Psoas muscle (tissue), 8 donors: ENCODE results near the gene KCNH6. TPM values are rescaled to one million over a fixed set of nuclear protein-coding genes. Genes with fewer than 3 reads are reported as not detected.

Experiments
- ATAC-seq, 4 donors: fragments of 200-7000 bp; cut with Tn5 transposase; one replicate each; pipeline ENCODE4 v1.9.1; 2020; ENCODE audit warnings: moderate library complexity in 3 of 4, mild to moderate bottlenecking in 2 of 4
- DNase-seq, 2 donors: peaks; one replicate each; pipeline ENCODE4 v3.0.0-alpha.2; 2020
- H3K27ac ChIP-seq: fragments of 200-600 bp; one replicate; pipeline ENCODE4 v1.8.0; 2022
- H3K27me3 ChIP-seq, 3 donors: fragments of 200-600 bp in 1 of 3; one replicate each; pipeline versions ENCODE4 v1.6.1 to v1.8.0; 2013 to 2022; ENCODE audit warnings: low read length in 2 of 3, mild to moderate bottlenecking in 2 of 3, moderate library complexity in 1 of 3; ENCODE audit not compliant: insufficient read depth in 3 of 3
- H3K36me3 ChIP-seq, 2 donors: fragments of 200-600 bp in 1 of 2; one replicate each; pipeline versions ENCODE4 v1.6.1 to v1.8.0; 2013 to 2022; ENCODE audit warnings: low read depth in 1 of 2, mild to moderate bottlenecking in 1 of 2, moderate library complexity in 1 of 2; ENCODE audit not compliant: insufficient read depth in 1 of 2
- H3K4me1 ChIP-seq: fragments of 200-600 bp; one replicate; pipeline ENCODE4 v1.8.0; 2022
- H3K4me3 ChIP-seq: fragments of 200-600 bp; one replicate; pipeline ENCODE4 v1.8.0; 2022; ENCODE audit warnings: mild to moderate bottlenecking
- H3K9me3 ChIP-seq: fragments of 200-600 bp; one replicate; pipeline ENCODE4 v1.8.0; 2022
- whole genome bisulfite sequencing, 3 donors: extraction: QIAGEN DNeasy Blood & Tissue Kit; methylation state at CpG; one replicate each; pipeline versions ENCODE4 v1.1.6 to v1.1.7; 2013; 5-methylcytosine and 5-hydroxymethylcytosine counted together
- intact Hi-C, 2 donors: fragments of 100-400 bp; cut with DNase I; formaldehyde crosslinking; loops; one replicate each; pipeline versions ENCODE4 v1.11.0 to v1.14.2; 2022
- polyA plus RNA-seq, 3 donors: library from polyadenylated mRNA; stranded (reverse); fragments of 200-250 nt; gene quantifications; one replicate each; pipeline ENCODE4 v1.2.3, GENCODE V29; 2013
- total RNA-seq, 4 donors: library from RNA; stranded (reverse); fragmentation: NEBNext Ultra II Directional in 2 of 4; extraction: Animal tissue kit (Norgen Biotek cat#: 25700) in 2 of 4; gene quantifications; one replicate each; pipeline versions ENCODE4 v1.2.1 to v1.2.4, GENCODE V29; 2021 to 2023
- TF ChIP-seq, protein P1 (sequence below): fragments of 200-600 bp; IDR thresholded peaks from one replicate; pipeline ENCODE4 v1.8.0; 2022; ENCODE audit warnings: antibody characterized with exemption
- donor health status: healthy with polysubstance abuse.
- donor health status: DM: no; HTN: no; CAD: no; lungs with moderate emphysema.
- donor health status: Bipolar disorder and iron deficiency.
- donor health status: healthy.
- donor health status: DM: yes; HTN: yes; CAD: no.
- donor health status: DM: no; HTN: no; CAD: no.
- donor health status: DM: no; HTN: no; CAD: no.
- donor health status: DM: yes; HTN: yes; CAD: no.

The KCNH6 gene
- total and polyA plus RNA-seq, 7 donors = not detected

DNA sequence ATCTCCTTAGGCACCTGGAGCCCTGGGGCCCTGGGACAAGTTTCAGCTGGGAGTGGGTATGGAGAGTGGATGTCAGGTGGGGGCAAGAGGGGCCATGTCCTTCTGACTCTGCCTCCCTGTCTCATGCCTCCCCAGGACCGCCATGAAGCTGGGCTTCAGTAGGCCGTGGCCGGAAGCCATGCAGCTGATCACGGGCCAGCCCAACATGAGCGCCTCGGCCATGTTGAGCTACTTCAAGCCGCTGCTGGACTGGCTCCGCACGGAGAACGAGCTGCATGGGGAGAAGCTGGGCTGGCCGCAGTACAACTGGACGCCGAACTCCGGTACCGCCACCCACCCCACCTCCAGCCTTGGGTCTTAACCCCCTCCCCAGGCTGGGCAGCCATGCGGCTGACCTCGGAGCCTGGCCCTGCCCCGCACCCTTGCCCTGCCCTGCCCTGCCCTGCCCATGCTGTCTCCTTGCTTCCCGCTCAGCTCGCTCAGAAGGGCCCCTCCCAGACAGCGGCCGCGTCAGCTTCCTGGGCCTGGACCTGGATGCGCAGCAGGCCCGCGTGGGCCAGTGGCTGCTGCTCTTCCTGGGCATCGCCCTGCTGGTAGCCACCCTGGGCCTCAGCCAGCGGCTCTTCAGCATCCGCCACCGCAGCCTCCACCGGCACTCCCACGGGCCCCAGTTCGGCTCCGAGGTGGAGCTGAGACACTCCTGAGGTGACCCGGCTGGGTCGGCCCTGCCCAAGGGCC is 26.3 kb upstream of the KCNH6 start:
- intact Hi-C loops = no loop called here
- WGBS, 3 donors = 88 to 90% (median 89%) methylated on average over 32 to 36 of the region's 36 CpGs
- no peak for DNase-seq
- no peaks in the 10 kb centered on the region for H3K4me1 ChIP-seq
- no peaks in the 10 kb centered on the region for H3K9me3 ChIP-seq
- ATAC-seq = no peak
- H3K27ac ChIP-seq = no peak overlapping the region
- H3K36me3 ChIP-seq = no peaks in the 10 kb centered on the region
- TF ChIP-seq, protein P1, sequence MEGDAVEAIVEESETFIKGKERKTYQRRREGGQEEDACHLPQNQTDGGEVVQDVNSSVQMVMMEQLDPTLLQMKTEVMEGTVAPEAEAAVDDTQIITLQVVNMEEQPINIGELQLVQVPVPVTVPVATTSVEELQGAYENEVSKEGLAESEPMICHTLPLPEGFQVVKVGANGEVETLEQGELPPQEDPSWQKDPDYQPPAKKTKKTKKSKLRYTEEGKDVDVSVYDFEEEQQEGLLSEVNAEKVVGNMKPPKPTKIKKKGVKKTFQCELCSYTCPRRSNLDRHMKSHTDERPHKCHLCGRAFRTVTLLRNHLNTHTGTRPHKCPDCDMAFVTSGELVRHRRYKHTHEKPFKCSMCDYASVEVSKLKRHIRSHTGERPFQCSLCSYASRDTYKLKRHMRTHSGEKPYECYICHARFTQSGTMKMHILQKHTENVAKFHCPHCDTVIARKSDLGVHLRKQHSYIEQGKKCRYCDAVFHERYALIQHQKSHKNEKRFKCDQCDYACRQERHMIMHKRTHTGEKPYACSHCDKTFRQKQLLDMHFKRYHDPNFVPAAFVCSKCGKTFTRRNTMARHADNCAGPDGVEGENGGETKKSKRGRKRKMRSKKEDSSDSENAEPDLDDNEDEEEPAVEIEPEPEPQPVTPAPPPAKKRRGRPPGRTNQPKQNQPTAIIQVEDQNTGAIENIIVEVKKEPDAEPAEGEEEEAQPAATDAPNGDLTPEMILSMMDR = no peak
- no peak overlapping the region for H3K4me3 ChIP-seq
- H3K27me3 ChIP-seq = no peaks in the 10 kb centered on the region

DNA sequence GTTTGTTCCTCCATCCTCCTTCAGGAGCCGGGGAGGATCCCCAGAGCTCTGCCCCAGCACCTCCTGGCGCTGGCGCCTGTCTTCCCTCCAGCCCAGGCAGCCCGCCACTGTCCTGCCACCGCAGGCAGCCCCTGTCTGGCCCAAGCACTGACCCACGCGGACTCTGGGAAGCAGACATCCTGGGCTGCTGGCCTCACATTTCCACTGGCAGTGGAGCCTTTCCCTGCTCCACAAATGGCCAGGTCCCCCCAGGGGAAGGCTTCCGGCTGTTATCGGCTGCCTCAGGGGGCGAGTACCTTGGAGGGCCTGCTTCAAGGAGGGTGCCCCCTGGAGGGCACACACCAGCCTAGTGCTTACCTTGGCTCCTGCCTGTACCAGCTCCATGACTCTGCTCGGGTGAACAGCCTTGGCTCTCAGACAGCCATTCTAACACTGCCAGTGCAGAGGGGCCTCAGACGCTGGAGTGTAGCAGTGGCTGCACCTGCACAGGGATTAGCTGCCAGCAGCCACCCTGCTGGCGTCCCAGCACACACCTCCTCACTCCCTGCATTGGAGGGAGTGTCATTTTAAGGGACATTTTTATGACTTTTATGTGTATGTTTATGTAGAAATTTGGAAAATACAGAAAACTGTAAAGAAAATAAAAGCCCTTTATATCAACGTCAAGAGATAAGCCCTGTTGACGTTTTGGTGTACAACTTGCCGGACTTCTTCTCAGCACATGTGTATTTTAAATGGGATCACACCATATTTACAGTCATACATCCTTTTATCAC is 25.3 kb upstream of the KCNH6 start:
- Histone ChIP-seq H3K27ac (no peak overlapping the region), H3K4me1 (no peaks in the 10 kb centered on the region), H3K36me3 (no peaks in the 10 kb centered on the region), H3K9me3 (no peaks in the 10 kb centered on the region), H3K27me3 (peaks cover 0 to 1% (median 0%) of the 10 kb centered on the region in 3 donors), H3K4me3 (no peak overlapping the region)
- no peak for ATAC-seq
- no peak for DNase-seq
- 53 to 68% (median 62%) methylated on average over 16 of the region's 16 CpGs for WGBS, 3 donors
- TF ChIP-seq, protein P1 = no peak
- intact Hi-C loops = no loop called here

DNA sequence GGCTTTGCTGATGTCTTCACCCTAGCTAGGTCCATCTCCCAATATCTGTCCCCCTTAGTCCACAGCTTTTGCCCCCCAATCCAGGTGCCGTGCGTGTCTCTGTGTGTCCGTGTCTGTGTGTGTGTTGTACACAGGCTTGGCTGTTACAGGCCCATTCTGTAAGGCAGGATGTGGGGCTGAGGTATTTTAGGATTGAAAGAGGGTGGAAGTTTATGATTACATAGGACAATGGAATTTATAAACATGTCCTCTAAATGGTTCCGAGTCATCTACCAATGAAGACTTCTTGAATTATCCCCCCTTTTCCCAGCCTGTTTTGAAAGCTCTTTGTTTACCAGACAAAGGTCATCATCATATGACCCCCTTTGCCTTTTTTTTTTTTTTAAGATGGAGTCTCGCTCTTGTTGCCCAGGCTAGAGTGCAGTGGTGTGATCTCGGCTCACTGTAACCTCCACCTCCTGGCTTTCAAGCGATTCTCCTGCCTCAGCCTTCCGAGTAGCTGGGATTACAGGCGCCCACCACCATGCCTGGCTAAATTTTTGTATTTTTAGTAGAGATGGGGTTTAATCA is 24.4 kb upstream of the KCNH6 start:
- H3K4me1 ChIP-seq = no peaks in the 10 kb centered on the region
- peaks cover 0 to 9% (median 0%) of the 10 kb centered on the region in 3 donors for H3K27me3 ChIP-seq
- no peaks in the 10 kb centered on the region for H3K36me3 ChIP-seq
- H3K4me3 ChIP-seq = no peak overlapping the region
- ATAC-seq (no peak), DNase-seq (no peak)
- no peak overlapping the region for H3K27ac ChIP-seq
- TF ChIP-seq, protein P1 = no peak
- 83 to 92% (median 84%) methylated on average over 9 of the region's 9 CpGs for WGBS, 3 donors
- no peaks in the 10 kb centered on the region for H3K9me3 ChIP-seq
- intact Hi-C loops = no loop called here

DNA sequence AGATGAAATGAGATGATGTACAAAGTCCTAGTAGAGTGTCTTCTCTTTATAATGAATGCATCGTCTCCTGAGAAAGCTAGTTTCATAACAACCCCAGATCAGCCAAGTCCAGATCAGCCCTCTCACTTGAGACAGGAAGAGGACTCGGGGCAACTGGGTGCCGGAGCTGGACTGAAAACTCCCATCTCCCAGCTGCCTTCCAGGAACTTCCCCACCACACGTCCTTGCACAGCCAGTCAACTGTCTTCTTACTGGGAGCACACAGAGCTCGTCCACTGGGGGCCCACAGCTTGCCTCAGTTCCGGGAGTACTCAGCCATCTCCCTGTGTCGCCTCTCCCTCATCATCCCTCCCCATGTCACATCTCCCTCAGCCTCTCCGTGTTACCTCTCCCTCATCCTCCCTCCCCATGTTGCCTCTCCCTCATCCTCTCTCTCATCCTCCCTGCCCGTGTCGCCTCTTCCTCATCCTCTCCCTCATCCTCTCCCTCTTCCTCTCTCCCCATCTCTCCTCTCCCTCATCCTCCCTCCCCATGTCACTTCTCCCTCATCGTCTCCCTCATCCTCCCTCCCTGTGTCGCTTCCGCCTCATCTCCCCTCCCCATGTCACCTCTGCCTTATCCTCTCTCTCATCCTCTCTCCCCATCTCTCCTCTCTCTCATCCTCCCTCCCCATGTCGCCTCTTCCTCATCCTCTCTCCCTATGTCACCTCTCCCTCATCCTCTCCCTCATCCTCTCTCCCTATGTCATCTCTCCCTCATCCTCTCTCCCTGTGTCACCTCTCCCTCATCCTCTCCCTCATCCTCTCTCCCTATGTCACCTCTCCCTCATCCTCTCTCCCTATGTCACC is 22.4 kb upstream of the KCNH6 start:
- no peak for ATAC-seq
- H3K9me3 ChIP-seq = no peaks in the 10 kb centered on the region
- DNase-seq = peak in 1 of 2 donors; percentile 18
- no peak overlapping the region for H3K27ac ChIP-seq
- TF ChIP-seq, protein P1 = no peak
- H3K36me3 ChIP-seq = no peaks in the 10 kb centered on the region
- 44 to 48% (median 47%) methylated on average over 14 of the region's 14 CpGs for WGBS, 3 donors
- intact Hi-C loops = no loop called here
- H3K4me3 ChIP-seq = no peak overlapping the region
- H3K27me3 ChIP-seq = peaks cover 0 to 20% (median 4%) of the 10 kb centered on the region in 3 donors
- H3K4me1 ChIP-seq = no peaks in the 10 kb centered on the region
